GM18907 (cell line): ENCODE results near the gene TYROBP.
"Not testable (repeated sequence)": the region's sequence is repeated elsewhere in the genome, so short reads cannot be mapped to it uniquely, and the experiment has no call there.

Experiments used
- ATAC-seq: cut with Tn5 transposase; IDR thresholded peaks from one replicate; pipeline ENCODE4 v1.9.1; 2021; ENCODE audit warnings: mild to moderate bottlenecking, moderate library complexity; ENCODE audit not compliant: unreplicated experiment

The TYROBP gene

DNA sequence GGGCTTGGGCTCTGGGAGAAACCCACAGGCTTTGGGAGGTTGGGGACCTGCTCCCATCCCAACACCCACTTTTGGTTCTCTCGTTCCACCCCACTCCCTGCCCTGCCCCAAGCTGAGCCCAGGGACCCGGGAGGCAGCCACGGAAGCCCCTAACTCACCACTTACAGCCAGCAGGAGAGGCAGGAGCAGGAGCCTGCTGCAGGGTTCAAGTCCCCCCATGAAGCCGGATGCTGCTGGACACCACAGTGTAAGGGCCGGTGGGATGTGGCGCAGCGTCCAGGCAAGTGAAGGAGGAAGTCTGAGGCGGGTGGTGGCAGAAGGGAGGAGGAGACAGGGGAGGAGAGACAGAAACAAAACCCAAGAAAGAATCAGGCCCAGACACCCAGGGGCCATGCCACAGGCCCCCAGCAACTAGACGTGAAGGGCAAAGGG lies at the start of gene TYROBP:
TSS of gene TYROBP (minus strand) at position 286 of the 432 bp plus-strand sequence. CDS start at position 219, 67 bp downstream.
- ATAC-seq: no peak

- not testable (repeated sequence) for ATAC-seq
Measured at GRCh38 chr19:35957411-35957810, 49.3 kb upstream of the TYROBP start.

DNA sequence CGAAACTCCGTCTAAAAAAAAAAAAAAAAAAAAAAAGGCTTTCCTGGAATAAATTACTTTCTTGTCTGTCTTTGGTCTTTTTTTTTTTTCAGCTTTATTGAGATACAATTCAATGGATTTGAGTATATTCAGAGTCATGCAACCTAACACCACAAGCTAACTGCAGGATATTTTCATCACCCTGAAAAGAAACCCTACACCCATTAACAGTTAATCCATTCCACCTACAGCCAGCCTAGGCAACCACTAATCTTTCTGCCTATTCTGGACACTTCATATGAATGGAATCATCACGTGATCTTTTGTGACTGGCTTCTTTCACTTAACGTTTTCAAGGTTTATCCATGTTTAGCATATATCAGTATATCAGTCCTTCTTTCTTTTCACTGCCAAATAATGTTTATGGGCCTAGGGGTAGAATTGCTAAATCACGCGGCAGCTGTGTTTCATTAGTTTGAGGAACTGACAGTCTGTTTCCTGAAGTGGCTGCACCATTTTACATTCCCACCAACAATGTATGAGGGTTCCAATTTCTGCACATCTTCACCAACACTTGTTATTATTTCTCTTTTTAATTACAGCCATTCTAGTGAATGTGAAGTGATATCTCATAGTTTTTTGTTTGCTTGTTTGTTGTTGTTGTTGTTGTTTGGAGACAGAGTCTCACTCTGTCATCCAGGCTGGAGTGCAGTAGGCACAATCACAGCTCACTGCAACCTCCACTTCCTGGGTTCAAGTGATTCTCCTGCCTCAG lies 48.0 kb upstream of the TYROBP start:
- ATAC-seq: no peak

DNA sequence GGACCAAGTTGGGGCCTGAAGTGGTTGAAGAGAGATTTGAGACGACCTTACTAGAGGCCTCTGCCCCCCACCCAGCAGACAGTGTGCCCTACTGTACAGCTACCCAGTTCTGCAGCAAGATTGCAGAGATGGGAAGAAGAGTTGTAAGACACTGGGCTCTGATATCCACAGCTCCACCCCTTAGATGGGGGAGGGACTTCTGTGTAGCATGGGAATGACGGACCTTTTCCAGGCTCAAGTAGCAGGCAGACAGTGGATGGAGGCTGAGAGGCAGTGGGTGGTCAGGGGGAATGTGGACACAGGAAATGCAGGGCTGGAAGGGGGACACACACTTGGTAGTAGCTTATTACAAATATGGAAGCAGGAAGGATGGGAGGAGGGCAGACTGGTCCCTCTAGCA lies 41.0 kb upstream of the TYROBP start:
- no peak for ATAC-seq

DNA sequence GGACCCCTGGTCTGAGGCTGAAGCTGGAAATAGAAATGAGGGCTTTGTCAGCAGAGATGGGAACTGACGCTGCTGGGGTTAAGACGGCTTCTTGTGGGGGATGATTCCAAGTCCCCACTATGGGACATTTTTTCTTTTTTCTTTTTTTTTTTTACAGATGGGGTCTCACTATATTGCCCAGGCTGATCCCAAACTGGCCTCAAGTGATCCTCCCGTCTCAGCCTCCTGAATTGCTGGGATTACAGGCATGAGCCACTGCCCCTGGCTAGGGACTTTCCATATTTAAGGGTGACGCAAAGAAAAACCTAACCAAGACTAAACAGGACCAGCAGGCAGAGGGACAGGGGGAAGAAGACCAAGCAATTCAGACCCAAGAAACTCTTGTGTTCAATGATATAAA lies 38.1 kb upstream of the TYROBP start:
- ATAC-seq: no peak

DNA sequence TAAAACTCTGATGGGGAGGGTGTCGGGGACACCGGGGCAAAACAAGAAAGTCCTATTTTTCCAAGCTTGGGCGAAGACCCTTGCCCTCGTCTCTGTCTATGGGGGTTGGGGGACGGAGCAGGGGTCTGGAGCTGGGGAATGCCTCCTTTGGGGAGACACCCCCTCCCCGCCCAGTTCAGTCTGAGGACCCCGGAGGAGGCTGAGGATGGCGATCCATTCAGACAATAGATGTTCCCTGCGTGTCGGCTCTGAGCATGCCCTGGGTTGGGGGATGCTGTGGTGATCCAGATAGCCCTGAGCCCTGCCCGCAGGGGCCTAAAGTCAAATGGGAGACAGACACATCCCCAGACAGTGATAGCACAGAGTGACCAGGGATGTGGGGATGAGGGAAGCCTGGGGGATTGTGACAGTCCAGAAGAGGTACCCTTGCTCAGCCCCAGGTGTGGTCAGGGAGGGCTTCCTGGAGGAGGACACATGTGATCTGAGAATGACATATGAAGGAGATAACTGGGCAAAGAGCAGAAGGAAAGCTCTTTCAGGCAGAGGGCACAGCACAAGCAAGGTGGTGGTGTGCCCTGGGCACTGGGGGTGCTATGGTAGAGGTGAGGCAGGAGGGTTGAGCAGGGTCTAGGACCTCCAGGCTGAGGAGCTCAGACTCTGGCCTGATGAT lies 37.2 kb upstream of the TYROBP start:
- ATAC-seq: no peak

- ATAC-seq: no peak
Measured at GRCh38 chr19:35944556-35944955, 36.5 kb upstream of the TYROBP start.

DNA sequence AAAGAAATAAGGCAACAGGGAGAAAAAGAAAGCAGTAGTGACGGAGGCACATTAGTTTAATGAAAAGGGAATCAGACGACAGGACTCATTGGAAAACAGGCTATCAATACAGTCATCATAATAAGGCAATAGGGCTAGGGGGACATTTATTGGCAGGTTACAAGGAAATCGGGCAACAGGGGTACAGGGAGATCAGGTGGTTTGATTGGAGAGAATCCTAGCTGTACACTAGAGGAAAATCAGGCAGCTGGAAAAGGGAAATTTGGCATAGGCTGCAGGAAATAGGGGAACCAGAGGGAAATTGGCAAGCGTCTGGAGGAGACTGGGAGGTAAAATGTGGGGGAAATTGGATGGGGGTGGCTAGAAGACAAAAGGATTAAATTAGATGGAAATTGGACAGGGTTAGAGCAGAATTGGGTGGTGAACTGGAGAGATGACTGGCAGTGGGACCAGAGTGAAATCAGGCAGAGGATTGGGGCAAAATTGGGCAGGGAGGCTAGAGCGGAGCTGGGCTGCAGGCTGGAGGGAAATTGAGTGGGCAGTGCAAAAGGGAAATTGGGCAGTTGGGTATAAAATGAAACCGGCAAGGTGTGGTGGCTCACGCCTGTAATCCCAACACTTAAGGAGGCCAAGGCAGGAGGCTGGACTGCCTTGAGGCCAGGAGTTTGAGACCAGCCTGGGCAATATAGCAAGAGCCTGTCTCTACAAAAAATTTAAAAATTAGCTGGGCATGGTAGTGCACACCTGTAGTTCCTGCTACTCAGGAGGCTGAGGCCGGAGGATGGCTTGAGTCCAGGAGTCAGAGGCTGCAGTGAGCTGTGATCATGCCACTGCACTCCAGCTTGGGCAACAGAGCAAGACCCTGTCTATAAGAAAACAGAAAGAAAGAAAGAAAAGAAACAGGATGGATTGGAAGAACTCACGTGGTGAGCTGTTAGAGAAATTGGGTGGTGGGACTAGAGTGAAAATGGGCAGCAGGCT lies 35.5 kb upstream of the TYROBP start:
- ATAC-seq: no peak

GRCh38 chr19:35942235-35942634 lies 34.1 kb upstream of the TYROBP start:
- no peak for ATAC-seq

DNA sequence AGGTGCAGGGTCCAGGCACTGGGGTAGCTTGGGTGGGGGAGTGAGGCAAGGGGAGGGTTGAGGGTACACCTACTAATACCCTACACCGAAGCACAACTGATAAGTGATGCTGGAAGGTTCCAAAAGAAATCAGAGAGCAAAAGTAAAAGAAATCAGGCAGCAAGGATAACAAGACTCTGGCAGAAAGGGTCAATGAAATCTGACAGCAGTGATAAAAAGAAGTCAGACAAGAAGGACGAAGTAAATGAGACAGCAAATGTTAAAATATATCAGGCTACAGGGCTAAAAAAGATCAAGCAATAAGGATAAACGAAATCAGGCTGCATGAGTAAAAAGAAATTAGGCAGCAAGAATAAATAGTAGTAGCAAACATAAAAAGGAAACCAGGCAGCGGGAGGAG lies 32.7 kb upstream of the TYROBP start:
- ATAC-seq: no peak

- no peak for ATAC-seq
Measured at GRCh38 chr19:35940078-35940775, 32.1 kb upstream of the TYROBP start.

GRCh38 chr19:35939307-35940077 lies 31.4 kb upstream of the TYROBP start:
- ATAC-seq: no peak

DNA sequence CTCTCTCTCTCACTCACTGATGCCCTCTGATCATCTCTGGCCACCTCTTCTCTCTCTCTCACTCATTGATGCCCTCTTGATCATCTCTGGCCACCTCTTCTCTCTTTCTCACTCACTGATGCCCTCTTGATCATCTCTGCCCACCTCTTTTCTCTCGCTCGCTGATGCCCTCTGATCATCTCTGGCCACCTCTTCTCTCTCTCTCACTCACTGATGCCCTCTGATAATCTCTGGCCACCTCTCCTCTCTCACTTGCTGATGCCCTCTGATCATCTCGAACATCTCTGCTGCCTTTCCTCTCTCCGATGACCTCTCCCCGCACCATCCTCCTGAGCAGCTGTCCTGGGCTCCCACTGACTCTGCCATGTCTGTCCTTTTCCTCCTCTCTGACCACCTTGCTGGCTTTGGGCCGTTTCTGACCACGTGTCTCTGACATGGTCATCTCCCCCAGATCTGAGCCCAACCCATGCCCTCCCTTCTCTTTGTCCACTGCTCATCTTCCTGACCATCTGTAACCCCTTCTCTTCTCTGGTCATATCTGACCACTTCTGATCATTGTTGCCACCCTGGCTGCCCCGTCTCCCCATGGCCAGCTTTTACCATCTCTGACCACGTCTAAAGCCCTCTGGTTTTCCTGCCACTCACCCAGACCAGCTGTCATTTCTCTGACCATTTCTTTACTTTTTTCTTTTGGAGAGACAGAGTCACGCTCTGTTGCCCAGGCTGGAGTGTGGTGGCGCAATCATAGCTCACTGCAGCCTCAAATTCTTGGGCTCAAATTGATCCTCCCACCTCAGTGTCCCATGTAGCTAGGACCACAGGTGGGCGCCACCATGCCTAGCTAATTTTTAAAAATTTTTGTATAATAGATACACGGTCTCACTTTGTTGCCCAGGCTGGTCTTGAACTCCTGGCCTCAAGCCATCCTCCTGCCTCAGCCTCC lies 30.5 kb upstream of the TYROBP start:
- no peak for ATAC-seq

GRCh38 chr19:35937345-35938281 lies 29.5 kb upstream of the TYROBP start:
- ATAC-seq: no peak

- no peak for ATAC-seq
Measured at GRCh38 chr19:35936738-35937268, 28.7 kb upstream of the TYROBP start.

DNA sequence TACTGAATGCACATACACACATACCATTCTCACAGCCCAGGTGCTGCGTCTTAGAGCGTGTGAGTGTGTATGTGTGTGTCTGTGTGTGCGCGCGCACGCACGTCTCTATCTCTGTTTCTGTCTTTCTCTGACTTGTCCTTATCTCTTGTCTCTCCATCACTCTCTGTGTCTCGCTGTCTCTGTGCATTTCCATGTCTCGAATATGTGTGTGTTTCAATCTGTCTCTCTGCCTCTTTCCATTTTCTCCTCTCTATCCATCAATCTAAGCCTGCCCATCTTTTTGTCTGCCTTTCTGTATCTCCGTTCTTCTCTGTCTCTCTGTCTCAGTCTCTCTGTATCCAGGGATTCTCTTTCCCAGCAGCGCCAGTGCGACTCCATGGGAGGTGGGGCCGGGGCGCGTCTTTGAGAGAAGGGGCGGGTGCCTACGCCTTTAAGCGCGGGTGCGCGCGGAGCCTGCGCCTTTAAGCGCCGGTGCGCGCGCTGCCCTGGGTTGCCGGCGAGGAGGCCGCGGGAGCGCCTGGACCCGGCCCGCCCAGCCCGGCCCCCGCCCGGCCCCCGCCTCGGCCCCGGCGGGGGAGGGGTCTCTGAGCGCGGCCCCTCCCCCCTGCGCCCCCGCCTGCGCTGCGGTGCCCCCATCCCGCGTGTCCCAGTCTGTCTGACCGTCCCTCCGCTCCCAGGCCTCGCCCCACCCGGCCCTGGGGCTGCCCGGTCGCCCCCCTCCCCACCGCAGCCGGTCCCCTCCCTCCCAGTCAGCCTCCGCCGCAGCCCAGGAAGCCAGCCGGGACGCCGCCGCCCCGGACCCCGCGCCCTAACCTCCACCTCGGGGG lies 28.0 kb upstream of the TYROBP start, which contains the start of gene LRFN3:
TSS of gene LRFN3 (plus strand) at position 464 of the 827 bp plus-strand sequence. CDS start 3,052 bp downstream, outside the sequence.
- ATAC-seq: no peak
